GM10248 (cell line): ENCODE measurements around the gene CLPX.
"Not testable (repeated sequence)": the region's sequence is repeated elsewhere in the genome, so short reads cannot be mapped to it uniquely, and the experiment has no call there.

Experiments
- CTCF ChIA-PET: fragments of 300-600 bp; sonication (Branson Sonifier 250); formaldehyde crosslinking; extraction: SDS; loops from one replicate; lab custom pipeline; 2021; ENCODE audit warnings: antibody characterized with exemption; lab: Yijun Ruan, JAX
- POLR2A ChIA-PET: fragments of 350-650 bp; sonication (Branson Sonifier 250); formaldehyde crosslinking; extraction: SDS; loops from one replicate; lab custom pipeline; 2020; ENCODE audit warnings: antibody characterized with exemption; lab: Yijun Ruan, JAX
- DNase-seq: peaks from one replicate; pipeline ENCODE4 v3.0.0; 2012; ENCODE audit errors: extremely low spot score
- TF ChIP-seq, protein P1 (sequence below): IDR thresholded peaks from 2 replicates; pipeline ENCODE4 v1.5.1; 2012; ENCODE audit warnings: mild to moderate bottlenecking, low read depth; ENCODE audit errors: extremely low read depth, missing control alignments, control extremely low read depth

Gene CLPX

DNA sequence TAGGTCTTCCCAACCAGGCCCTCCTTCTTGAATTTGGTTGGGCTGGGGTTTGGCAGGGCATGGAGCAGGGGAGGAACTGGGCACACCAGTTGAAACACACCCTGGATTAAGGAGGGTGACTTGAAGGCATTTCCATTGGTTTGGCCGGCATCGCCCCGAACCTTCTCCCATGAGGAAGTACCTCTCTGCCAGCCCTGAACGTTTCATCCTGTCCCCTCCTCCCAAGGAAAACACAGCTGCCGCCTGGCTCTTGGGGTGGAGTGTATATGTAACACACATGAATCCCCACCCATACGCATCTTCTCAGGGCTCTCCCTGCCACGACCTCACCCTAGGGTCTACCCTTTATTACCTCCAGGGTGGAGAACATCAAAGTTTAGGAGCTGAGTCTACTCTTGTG is 84.7 kb downstream of the CLPX start:
- ChIA-PET POLR2A (no interaction called here), CTCF (interaction anchor here (1.5 to 3.5 kb wide), 6 partner anchors 10 to 46 kb away, joined by 4 to 35 read pairs (median 10); partner anchors contain the start of gene UBAP1L)
- no peak for DNase-seq
- TF ChIP-seq, protein P1, sequence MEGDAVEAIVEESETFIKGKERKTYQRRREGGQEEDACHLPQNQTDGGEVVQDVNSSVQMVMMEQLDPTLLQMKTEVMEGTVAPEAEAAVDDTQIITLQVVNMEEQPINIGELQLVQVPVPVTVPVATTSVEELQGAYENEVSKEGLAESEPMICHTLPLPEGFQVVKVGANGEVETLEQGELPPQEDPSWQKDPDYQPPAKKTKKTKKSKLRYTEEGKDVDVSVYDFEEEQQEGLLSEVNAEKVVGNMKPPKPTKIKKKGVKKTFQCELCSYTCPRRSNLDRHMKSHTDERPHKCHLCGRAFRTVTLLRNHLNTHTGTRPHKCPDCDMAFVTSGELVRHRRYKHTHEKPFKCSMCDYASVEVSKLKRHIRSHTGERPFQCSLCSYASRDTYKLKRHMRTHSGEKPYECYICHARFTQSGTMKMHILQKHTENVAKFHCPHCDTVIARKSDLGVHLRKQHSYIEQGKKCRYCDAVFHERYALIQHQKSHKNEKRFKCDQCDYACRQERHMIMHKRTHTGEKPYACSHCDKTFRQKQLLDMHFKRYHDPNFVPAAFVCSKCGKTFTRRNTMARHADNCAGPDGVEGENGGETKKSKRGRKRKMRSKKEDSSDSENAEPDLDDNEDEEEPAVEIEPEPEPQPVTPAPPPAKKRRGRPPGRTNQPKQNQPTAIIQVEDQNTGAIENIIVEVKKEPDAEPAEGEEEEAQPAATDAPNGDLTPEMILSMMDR, result no peak

- POLR2A ChIA-PET, DNase-seq: not testable (repeated sequence)
- CTCF ChIA-PET, result interaction anchor here (1.3 to 2.3 kb wide), 4 partner anchors 9 to 38 kb away, joined by 3 to 8 read pairs (median 6); partner anchors contain the start of gene UBAP1L
These were observed 85.3 kb downstream of the CLPX start for GRCh38 chr15:65099801-65100200.

DNA sequence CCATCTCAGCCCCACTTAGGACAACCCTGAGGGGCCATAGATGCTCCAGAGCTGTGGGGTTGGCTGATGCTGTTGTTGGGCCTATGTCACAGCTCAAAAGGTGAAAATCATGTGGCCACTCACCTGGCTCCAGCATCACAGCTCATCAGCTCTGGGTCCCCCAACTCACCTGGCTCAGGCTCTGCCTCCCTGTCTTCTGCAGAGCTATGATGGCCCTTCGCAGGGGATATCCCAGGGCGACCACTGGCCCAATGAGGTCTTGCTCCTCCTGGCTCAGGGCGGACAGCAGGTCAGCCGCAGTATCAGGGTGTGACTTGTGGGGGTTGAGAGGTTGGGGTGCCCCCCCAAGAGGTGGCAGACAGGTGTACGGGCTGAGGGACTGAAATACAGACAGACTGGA is 85.8 kb downstream of the CLPX start:
- DNase-seq, result no peak
- CTCF ChIA-PET, result interaction anchor here (1.3 to 1.7 kb wide), 2 partner anchors 9 to 12 kb away, joined by 3 to 4 read pairs; no protein-coding TSS in a partner anchor
- TF ChIP-seq, protein P1, result no peak
- POLR2A ChIA-PET, result no interaction called here
